NCI-H187 (cell line): ENCODE data around the gene PDE6A.
"Not testable (repeated sequence)": the region's sequence is repeated elsewhere in the genome, so short reads cannot be mapped to it uniquely, and the experiment has no call there.

Experiments used
- DNase-seq, 2 experiments: peaks; one replicate each; lab custom pipeline; 2025; lab: John Stamatoyannopoulos, UW

The PDE6A gene

GRCh38 chr5:149860801-149861322 lies 83.7 kb downstream of the PDE6A start:
- no peak for DNase-seq

GRCh38 chr5:149859746-149860145 lies 84.8 kb downstream of the PDE6A start:
- no peak for DNase-seq

- DNase-seq: not testable (repeated sequence)
Observed at GRCh38 chr5:149858481-149858880, 86.1 kb downstream of the PDE6A start.

GRCh38 chr5:149857499-149857898 lies 87.1 kb downstream of the PDE6A start:
- DNase-seq: no peak

GRCh38 chr5:149855366-149855765 lies 89.2 kb downstream of the PDE6A start:
- DNase-seq: no peak

- no peak for DNase-seq
Observed at GRCh38 chr5:149854866-149855265, 89.7 kb downstream of the PDE6A start.

GRCh38 chr5:149853701-149854100 lies 90.9 kb downstream of the PDE6A start:
- DNase-seq: no peak

GRCh38 chr5:149853331-149853648 lies 91.3 kb downstream of the PDE6A start:
- DNase-seq: no peak

GRCh38 chr5:149852641-149853330 lies 91.8 kb downstream of the PDE6A start:
- no peak for DNase-seq

- no peak for DNase-seq
Observed at GRCh38 chr5:149851211-149851610, 93.4 kb downstream of the PDE6A start.

- DNase-seq: no peak
Observed at GRCh38 chr5:149849966-149850910, 94.4 kb downstream of the PDE6A start.

- no peak for DNase-seq
Observed at GRCh38 chr5:149849280-149849965, 95.2 kb downstream of the PDE6A start.

- no peak for DNase-seq
Observed at GRCh38 chr5:149847611-149848010, 97.0 kb downstream of the PDE6A start.

- DNase-seq: no peak
Observed at GRCh38 chr5:149846021-149846420, 98.6 kb downstream of the PDE6A start.

GRCh38 chr5:149845601-149846000 lies 99.0 kb downstream of the PDE6A start:
- DNase-seq: no peak

- DNase-seq: no peak
Observed at GRCh38 chr5:149841851-149842793, 102.5 kb downstream of the PDE6A start.

GRCh38 chr5:149840226-149840825 lies 104.3 kb downstream of the PDE6A start:
- DNase-seq: no peak

GRCh38 chr5:149839761-149840160 lies 104.8 kb downstream of the PDE6A start:
- DNase-seq: no peak

GRCh38 chr5:149838881-149839739 lies 105.5 kb downstream of the PDE6A start:
- DNase-seq: no peak
